GM19467 (cell line): ENCODE results near the gene ST8SIA4.

Experiments
- ATAC-seq: cut with Tn5 transposase; IDR thresholded peaks from one replicate; pipeline ENCODE4 v1.9.1; 2021; ENCODE audit warnings: mild to moderate bottlenecking, moderate library complexity; ENCODE audit not compliant: unreplicated experiment

ST8SIA4 gene, protein sequence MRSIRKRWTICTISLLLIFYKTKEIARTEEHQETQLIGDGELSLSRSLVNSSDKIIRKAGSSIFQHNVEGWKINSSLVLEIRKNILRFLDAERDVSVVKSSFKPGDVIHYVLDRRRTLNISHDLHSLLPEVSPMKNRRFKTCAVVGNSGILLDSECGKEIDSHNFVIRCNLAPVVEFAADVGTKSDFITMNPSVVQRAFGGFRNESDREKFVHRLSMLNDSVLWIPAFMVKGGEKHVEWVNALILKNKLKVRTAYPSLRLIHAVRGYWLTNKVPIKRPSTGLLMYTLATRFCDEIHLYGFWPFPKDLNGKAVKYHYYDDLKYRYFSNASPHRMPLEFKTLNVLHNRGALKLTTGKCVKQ

DNA sequence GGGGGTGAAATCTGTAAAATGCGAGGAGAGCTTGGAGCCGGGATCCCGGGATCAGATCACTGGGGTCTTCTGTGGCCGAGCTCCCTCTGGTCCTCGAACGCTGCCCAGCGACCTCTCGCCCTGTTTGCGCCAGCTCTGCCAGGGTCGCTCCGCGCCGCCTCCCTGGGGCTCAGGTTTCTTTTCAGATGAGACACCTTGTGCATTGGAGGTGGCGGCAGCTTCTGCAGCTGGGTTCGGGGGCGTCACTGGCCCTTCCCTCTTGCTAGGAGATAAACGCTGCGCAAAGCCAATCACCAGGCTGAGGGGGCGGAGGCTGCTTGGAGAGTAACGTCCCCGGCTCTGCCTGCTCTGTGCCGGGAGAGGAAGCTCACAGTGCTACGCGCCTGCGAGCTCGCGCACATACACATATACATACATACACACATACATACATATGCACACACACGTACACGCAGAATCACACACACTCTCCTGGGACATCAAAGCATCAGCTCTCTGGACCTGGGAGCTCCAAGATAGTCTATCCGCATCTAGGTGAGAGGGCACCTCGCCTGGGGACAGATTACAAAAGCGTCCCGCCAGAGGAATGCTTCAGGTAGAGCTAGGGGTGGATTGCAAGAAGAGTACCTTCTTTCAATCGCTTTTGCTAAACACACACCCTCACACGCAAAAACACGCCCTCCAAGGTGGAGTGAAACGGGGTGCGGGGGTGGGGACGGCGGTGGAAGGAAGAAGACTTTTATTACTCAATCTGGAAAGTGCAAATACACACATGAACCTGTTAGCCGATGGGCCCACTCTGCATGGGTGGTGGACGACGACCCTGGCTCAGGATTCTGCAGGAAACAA lies at the start of gene ST8SIA4:
Gene ST8SIA4, minus strand, starts transcription at position 244 of the 849 bp plus-strand sequence. CDS start 327 bp downstream, outside the sequence.
- peak; percentile 73 for ATAC-seq

DNA sequence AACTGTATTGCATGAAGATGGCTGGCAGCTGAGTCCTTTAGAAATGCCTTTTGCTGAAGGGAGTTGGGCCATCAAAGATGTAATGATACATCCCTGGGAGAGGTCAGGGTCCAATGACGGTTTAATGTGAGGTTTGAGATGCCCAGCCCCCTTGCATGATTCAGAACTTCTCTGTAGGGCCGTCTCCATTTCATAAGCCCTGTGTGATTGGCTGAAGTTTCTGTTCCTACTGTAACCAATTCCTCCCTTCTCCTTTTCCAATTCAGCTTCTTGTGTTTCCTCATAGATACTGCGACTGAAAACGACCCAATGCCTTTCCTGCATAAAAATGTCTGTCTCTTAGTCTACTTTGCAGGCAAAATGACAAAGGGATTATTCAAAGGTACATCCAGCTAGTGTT lies 47.9 kb upstream of the ST8SIA4 start:
- ATAC-seq: no peak

DNA sequence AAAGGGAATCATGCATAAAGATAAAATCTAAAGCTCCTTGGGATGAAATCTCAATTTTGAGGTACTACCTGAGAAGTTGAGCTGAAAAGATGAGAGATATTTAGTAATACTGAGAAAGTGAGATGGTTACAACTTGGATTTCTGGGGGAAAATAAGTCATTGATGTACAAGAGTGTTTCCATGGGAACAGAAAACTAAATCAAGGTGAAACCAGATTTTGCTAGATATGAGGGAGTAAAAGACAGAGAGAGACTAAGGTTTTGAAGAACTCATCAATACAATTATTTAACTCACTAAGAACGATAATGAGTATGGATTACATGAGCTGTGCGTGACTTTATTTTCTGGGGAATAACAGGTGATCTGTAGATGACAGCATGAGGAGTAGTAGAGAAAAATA lies 10.2 kb upstream of the ST8SIA4 start:
- no peak for ATAC-seq

DNA sequence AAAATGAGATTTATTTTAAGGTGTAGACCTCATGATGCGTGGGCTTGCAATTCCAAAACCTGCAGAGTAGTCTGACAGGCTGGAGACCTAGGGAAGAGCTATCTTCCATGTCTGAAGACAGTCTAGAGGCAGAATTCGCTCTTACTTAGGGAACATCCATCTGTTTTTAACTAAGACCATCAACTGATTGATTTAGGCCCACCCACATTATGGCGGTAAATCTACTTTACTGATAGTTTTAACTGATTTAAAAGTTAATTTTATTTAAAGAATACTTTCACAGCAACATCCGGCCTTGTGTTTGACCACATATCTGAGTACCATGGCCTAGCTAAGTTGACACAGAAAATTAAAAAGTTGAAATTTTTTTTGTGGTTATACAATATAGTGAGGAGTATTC lies 6.0 kb upstream of the ST8SIA4 start:
- ATAC-seq: no peak

DNA sequence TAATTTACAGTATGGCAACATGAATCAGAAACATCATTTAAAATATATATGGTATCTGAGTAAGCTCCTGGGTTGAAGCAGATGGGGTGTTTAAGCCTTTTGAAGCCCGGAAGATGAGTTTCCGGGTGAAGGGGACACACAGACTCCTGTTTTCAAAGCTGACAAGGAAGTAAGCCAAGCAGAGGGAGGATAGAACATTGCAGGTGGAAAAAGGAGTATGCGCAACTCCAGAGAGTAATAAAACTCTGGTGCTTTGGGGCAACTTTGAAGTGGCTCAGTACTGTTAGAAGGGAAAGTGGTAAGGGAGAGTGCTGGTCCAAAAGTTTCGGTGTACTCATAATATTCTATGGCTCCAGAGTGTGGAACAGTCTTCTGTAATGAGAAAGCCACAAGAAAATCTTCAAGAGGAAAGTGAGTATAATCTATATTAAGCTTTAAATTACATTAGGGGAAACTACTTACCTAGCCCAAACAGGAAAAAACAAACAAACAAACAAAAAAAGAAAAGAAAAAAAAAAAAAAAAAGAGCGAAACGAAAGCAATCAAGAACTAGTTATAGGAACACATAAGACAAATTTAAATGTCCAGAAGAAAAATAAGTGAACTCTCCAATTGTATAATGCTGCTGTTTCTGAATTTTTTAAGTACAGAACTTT lies 2.3 kb upstream of the ST8SIA4 start:
- ATAC-seq: no peak

DNA sequence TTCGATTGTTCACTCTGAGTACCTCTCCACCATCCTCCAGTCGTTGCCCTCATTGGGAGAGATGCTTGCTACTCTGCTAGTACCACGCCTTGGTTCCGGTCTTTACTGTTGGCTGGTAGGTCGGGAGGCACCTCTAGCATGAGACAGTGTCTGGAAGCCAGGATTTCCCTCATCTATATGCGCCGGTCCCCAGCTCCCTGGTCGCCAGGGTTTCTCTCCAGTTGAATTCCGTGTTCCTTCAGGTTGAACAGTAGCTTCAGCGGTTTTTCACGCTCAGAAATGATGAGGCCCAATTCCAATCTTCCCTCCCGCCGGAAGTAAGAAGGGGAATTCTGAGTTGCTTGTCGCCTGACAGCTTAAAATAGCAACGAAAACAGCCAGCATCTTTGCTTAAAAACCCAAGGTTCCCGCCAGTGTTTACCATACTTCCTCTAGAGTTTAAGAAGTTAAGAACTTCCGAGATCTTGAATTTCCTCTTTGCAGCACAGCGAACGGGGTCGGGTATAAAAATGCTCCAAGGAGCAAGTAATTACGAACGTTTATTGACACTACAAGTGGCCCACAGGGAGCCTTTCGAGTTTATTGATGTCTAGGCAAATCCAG lies 1.3 kb upstream of the ST8SIA4 start:
- ATAC-seq: peak; percentile 17

DNA sequence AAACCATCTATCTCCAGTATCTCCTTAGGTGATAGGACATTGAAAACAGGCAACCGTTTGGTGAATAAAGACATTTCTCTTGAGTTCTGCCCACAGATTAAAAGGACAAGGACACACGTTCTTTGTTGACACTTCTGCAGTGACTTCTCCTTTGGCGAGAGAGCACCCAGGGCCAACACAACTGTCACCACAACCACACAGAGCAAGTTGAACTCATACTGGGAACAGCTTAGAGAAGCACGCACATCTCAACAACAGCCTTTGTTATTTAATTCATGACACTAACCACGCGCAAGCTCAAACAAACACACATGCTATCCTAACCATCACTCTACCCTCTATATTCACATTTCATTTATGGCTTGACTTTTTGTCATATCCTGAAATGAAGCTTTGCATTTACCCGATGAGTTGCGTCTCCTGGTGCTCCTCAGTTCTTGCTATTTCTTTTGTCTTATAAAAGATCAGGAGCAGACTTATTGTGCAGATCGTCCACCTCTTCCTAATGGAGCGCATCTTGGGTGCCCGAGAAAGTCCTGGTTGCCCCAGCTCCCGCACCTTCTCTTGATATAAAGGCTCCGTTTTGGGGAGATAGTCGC lies 543 bp downstream of the ST8SIA4 start:
- ATAC-seq: no peak

DNA sequence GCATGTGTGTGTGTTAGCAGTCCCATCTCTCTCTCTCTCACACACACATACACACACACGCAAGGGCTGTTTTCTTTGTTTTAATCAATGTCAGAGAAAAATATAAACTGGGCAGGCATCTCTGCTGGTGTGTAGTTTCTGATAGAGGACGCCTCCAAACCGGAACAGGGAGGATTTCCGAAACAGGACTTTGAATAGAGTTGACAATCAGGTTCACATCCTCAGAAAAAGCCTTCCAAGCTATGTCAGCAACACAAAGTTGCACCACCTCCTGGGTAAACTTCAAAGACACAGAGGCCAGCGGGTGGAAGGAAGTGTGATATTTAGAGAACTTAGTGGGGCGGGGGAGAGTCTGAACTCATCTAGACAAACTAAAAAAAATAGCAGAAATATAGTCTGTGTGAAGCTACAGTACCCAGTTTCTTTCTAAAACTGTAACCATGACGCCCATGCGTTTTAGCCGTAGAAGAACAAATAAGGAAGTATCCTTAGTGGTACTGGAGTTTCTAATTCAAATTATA lies 1.2 kb downstream of the ST8SIA4 start:
- no peak for ATAC-seq

DNA sequence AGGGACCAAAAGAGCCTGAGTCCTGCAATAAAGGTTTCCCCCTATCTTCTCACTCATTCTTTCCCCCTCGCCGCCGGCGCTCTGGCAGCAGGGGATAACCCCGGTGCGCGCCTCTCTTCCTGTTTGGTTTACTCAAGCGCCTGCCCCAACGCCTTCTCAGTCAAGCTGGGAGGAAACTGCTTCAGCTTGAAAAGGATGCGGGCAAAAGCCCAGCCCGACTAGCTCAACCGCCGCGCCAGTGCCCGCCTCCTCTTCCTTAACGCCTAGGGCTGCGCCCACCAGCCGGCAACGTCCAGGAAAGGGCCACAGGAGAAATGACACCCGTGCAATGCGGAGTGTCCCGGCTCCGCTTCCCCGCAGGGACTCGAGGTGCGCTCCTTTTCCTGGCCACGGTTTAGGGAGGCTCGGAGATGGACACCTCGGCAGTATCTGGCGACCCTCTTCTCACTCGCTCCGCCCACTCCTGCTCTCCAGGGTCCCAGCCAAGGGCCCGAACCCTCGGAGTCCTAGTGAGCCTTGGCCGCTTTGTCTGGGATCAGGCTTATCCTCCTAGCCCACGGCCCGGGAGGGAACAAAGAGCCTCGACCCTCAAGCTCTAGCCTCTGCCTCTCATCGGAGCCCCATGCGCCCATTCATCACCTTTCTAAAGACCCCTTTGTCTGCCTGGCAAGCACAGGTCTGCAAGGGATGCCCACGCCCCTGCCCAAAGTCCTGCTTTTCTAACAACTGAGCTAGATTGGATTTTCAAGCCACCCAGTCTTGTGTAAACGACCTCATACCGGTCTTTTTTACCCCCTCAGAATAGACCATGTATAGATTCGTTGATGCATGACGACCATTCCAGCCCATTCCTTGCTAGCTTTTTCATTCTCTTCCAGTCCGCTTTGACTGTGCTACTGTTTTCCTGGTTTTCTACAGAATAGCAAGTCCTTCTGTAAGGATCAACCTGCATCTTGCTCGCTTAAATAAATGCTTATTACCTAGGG lies 2.0 kb downstream of the ST8SIA4 start:
- ATAC-seq: peak; percentile 34

DNA sequence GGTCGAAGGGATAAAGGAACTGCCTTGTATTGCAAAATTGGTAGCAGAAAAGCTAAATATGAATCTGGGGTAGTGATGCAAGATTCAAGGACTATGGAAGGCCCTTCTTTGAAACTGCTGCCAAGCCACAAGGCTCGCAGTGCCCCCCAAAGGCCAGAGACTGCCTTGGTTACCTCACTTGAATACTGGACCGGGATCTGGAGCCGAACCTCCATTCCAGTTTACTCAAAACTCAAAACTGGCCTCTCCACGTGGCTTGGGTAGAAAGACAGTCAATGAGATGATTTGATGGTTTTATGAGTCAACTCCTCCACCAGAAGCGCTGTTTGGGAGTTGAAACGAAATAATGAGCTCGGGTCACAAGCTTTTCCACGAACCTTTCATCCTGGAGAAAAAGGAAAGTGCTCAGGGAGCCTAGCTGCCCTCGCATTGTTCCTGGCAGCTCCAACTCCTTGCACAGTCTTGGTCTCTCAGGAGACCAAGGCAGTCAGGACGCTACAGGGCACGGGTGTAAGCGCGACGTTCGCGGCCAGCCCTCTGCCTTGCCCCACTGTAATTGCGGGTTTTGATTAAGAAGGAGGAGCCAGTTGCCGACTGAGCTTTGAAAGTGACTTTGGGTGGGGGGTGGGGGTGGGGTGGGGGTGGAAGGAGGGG lies 2.8 kb downstream of the ST8SIA4 start:
- ATAC-seq: peak; percentile 7

DNA sequence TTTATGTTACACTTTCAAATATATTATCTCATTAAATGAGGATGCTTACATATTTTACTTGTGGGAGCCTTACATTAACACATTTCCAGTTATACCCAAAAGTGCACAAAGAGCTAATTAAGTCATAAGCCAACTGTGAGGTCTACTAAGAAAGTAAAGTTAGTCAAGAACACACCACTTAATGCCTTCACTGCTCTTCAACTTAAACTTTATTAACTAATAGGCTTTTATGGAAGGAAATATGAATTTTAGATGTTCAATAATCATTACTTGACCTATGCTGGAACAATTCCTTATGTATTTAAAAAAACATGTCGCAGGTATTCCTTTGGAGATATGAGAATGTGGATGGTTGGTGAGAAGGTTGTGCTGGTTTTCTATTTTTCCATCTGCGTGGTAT lies 3.4 kb downstream of the ST8SIA4 start:
- ATAC-seq: no peak

DNA sequence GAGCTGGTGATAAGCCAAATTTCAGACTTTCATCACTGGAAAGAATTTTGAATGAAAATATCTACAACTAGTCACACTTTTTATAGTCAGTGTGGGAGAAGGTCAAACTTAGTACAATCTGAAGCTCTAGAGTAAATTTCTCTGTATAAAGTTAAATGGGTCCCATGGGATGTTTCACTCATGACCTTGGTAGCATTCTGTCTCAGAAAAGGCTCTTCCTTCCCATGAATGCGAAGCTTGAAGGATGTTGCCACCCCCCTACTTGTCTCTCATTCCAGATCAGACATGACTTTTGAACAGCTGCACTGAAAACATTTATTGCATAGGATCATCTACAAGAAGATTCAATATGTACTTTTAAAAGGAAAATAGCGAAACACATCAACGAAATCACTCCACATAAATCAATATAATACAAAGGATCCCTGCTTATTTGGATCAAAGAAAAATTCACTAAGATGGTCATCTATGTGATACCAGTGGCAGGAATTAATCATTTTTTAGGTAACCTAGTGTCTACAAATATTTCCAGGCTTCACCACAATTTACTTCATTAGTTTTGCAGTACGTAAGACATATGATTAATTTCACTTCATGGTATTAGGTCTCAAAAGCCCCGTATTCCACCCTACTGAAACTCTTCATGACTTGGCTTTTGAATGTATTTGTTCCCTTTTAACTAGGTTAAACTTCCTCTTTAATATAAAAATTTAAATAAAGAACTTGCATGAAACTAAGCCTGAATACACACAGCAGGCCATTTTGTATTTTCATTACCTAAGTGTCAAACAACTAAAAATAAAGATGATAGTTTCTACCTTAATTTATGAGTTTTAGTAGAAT lies 4.4 kb downstream of the ST8SIA4 start:
- no peak for ATAC-seq

DNA sequence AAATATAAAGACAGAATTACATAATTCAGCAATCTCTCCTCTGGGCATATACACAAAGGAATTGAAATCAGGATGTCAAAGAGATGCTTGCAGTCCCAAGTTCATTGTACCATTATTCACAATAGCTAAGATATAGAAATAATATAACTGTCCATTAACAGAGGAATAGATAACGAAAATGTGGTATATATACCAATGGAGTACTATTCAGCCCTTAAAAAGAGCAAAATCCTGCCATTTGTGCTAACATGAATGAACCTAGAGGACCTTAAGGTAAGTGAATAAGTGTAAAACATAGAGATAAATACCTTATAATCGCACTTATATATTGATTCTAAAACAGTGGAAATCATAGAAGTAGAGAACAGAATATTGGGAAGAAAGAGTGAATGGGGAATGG lies 7.0 kb downstream of the ST8SIA4 start:
- ATAC-seq: no peak

DNA sequence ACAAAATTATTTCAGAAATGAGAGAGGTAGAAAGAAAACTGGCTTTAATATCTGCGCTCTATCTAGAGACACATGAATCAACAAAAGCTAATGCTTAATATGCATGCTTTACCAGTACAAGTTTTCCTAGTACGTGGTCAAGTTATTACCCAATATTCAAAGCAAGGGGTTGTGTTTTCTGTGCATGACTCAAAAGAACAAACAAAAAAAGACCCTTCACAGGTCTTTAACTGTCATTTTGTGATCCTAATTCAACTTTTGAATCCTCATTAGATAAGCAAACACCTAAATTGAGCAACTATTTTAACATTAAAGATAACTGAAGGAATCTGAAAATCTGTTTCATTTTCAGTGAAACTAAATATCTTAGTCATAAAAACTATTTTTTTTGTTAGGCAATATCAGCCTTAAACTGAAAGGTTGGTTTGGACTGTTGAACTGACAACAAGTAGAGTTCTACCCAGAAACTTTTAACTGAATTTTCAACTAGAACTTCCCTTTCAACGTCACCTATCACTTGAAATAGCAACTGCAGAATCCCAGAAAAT lies 12.5 kb downstream of the ST8SIA4 start:
- ATAC-seq: peak; percentile 58

DNA sequence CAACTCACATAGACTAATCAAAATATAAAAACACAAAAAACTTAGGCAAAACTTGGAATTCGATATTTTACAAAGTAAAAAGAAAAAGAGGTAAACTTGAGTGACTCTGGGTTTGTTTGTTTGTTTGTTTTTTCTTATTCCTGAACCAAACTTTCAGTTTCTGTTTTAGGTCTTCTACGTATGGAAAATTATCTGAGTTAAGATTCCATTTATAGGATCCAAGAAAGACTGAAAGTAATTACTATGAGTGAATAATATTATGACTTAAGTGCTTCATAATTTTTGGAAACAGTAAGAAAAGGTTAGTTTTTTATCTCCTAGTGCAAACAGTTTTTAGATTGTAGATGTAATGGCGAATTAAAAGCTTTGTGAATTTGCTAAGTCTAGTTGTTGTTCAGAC lies 13.2 kb downstream of the ST8SIA4 start:
- ATAC-seq: no peak

DNA sequence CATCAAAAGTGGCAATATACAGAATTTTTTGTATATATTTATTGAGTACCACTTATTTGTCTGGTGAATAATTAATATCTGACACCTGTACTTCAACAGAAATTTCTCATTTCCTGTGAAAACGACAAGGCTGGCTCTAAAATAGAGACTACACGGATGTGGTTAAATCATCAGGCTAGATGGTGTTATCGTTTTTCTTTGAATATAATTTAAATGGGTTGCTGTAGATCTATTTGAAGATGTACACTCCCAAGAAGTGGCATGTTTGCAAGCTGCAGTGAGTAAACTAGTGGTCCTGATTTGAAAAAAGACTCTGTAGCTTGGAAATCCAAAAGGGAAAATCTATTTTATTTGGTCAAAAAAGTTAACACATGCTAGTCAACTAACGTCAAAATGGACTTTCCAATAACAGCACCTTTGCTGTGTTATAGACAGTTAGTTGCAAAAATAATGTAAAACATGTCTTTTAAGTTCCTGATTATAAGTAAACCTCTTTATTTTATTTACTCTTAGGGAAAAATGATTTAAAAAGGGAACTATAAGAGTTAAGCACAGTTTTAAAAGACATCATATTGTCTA lies 13.8 kb downstream of the ST8SIA4 start:
- ATAC-seq: peak; percentile 70

DNA sequence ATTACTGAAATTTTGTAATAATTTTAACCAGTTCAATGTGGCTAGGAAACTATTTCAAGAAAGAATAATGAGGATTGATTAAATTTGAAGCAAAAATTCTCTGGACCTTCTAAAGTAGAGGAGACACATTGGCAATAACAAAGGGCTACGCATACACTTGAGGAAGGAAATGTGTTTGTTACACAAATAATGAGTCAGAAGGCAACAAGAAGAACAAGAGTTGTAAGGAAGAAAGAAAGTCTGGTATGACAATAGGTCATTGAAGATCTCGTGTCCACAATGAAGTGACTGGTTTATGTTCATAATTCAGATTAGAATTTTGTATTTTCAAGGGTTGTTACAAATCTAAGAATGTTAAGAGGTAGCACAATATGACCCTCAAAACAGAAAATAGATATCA lies 25.8 kb downstream of the ST8SIA4 start:
- ATAC-seq: no peak
